ENCODE measurements around the gene CPM. TPM values are rescaled to one million over a fixed set of nuclear protein-coding genes. Genes with fewer than 3 reads are reported as not detected.

The CPM gene
- total RNA-seq, 1 donor, result 17.1 TPM

- no peak for TF ChIP-seq CTCF (IDR thresholded peaks at IDR 0.05; ENCODE audit: insufficient read depth, low read length)
- DNase-seq (ENCODE audit: low read depth), result no peak
- no peak overlapping the region for H3K4me3 ChIP-seq (ENCODE audit: low read depth, low read length)
These were observed 24.9 kb downstream of the CPM start for GRCh38 chr12:68908076-68908475.

GRCh38 chr12:68905733-68906132 is 27.2 kb downstream of the CPM start:
- H3K4me3 ChIP-seq (ENCODE audit: low read depth, low read length), result no peak overlapping the region
- DNase-seq (ENCODE audit: low read depth), result no peak
- TF ChIP-seq CTCF (IDR thresholded peaks at IDR 0.05; ENCODE audit: insufficient read depth, low read length), result no peak

- H3K4me3 ChIP-seq (ENCODE audit: low read depth, low read length), result no peak overlapping the region
- no peak for DNase-seq (ENCODE audit: low read depth)
- no peak for TF ChIP-seq CTCF (IDR thresholded peaks at IDR 0.05; ENCODE audit: insufficient read depth, low read length)
These were observed 28.5 kb downstream of the CPM start for GRCh38 chr12:68904351-68904962.

GRCh38 chr12:68903511-68903910 is 29.5 kb downstream of the CPM start:
- no peak for DNase-seq (ENCODE audit: low read depth)
- no peak for TF ChIP-seq CTCF (IDR thresholded peaks at IDR 0.05; ENCODE audit: insufficient read depth, low read length)
- no peak overlapping the region for H3K4me3 ChIP-seq (ENCODE audit: low read depth, low read length)

GRCh38 chr12:68901551-68901950 is 31.4 kb downstream of the CPM start:
- H3K4me3 ChIP-seq (ENCODE audit: low read depth, low read length), result no peak overlapping the region
- TF ChIP-seq CTCF (IDR thresholded peaks at IDR 0.05; ENCODE audit: insufficient read depth, low read length), result no peak
- no peak for DNase-seq (ENCODE audit: low read depth)

- no peak overlapping the region for H3K4me3 ChIP-seq (ENCODE audit: low read depth, low read length)
- no peak for TF ChIP-seq CTCF (IDR thresholded peaks at IDR 0.05; ENCODE audit: insufficient read depth, low read length)
- DNase-seq (ENCODE audit: low read depth), result no peak
These were observed 31.8 kb downstream of the CPM start for GRCh38 chr12:68901145-68901544.

- no peak overlapping the region for H3K4me3 ChIP-seq (ENCODE audit: low read depth, low read length)
- no peak for DNase-seq (ENCODE audit: low read depth)
- no peak for TF ChIP-seq CTCF (IDR thresholded peaks at IDR 0.05; ENCODE audit: insufficient read depth, low read length)
These were observed 32.7 kb downstream of the CPM start for GRCh38 chr12:68900241-68900640.
